Measurements from ENCODE around the gene TEAD1.

TEAD1 gene

GRCh38 chr11:12968826-12969225, 294.6 kb downstream of the TEAD1 start:
- H3K23ac ChIP-seq (ENCODE audit: low read depth, low read length, poor library complexity): no peak overlapping the region
- H3K4me2 ChIP-seq (ENCODE audit: insufficient read depth, low read length, poor library complexity, severe bottlenecking): no peak overlapping the region
- DNase-seq (ENCODE audit: low spot score): no peak
- H4K91ac ChIP-seq (ENCODE audit: low read depth, low read length, poor library complexity): no peak overlapping the region
- no peaks in the 10 kb centered on the region for H3K36me3 ChIP-seq (replicated peaks in 1 of 2; ENCODE audit: control insufficient read depth in 2 of 2, insufficient read depth in 2 of 2, low read length in 2 of 2)
- no peak overlapping the region for H2BK120ac ChIP-seq (ENCODE audit: low read depth, low read length)
- no peak overlapping the region for H2BK5ac ChIP-seq (ENCODE audit: low read length)
- H3K9ac ChIP-seq (ENCODE audit: low read depth, low read length, poor library complexity): no peak overlapping the region
- H3K4ac ChIP-seq (ENCODE audit: low read length): no peak overlapping the region
- H2AFZ ChIP-seq (ENCODE audit: low read length): peak overlapping the region; percentile 7
- H3K27me3 ChIP-seq (ENCODE audit: control insufficient read depth in 3 of 3, insufficient read depth in 3 of 3, low read depth in 1 of 3, low read length in 3 of 3): no peaks in the 10 kb centered on the region
- no peak overlapping the region for H4K8ac ChIP-seq (ENCODE audit: low read depth, low read length)
- H3K14ac ChIP-seq (ENCODE audit: low read length): no peak overlapping the region
- no peak overlapping the region for H2BK15ac ChIP-seq (ENCODE audit: low read length)
- H3K18ac ChIP-seq (ENCODE audit: low read length): no peak overlapping the region
- no peaks in the 10 kb centered on the region for H3K9me3 ChIP-seq (replicated peaks in 1 of 2; ENCODE audit: control insufficient read depth in 2 of 2, insufficient read depth in 1 of 2, low read depth in 1 of 2, low read length in 2 of 2)
- H3K4me1 ChIP-seq (ENCODE audit: control insufficient read depth in 2 of 2, insufficient read depth in 1 of 2, low read depth in 1 of 2, low read length in 2 of 2): peaks cover 4 to 9% of the 10 kb centered on the region in 2 donors
- H3K4me3 ChIP-seq (ENCODE audit: low read length in 2 of 2): no peak overlapping the region
- no peak overlapping the region for H2BK12ac ChIP-seq (ENCODE audit: low read length)
- no peak overlapping the region for H3K27ac ChIP-seq (replicated peaks; ENCODE audit: low read length)
- no CpG with 5 or more reads among the region's 6 CpGs for WGBS, 2 donors (ENCODE audit: extremely low coverage in 2 of 2, insufficient read length in 2 of 2, insufficient replicate concordance in 1 of 2)
- no peaks in the 10 kb centered on the region for H3K79me1 ChIP-seq (ENCODE audit: low read depth, low read length)
- no peak overlapping the region for H2AK5ac ChIP-seq (ENCODE audit: low read depth, low read length)

GRCh38 chr11:12971955-12972354, 297.7 kb downstream of the TEAD1 start:
- Histone ChIP-seq H3K9ac (ENCODE audit: low read depth, low read length, poor library complexity) (no peak overlapping the region), H3K27ac (replicated peaks; ENCODE audit: low read length) (no peak overlapping the region), H3K27me3 (ENCODE audit: control insufficient read depth in 3 of 3, insufficient read depth in 3 of 3, low read depth in 1 of 3, low read length in 3 of 3) (no peaks in the 10 kb centered on the region), H3K14ac (ENCODE audit: low read length) (no peak overlapping the region), H2AK5ac (ENCODE audit: low read depth, low read length) (no peak overlapping the region), H3K9me3 (replicated peaks in 1 of 2; ENCODE audit: control insufficient read depth in 2 of 2, insufficient read depth in 1 of 2, low read depth in 1 of 2, low read length in 2 of 2) (no peaks in the 10 kb centered on the region), H3K23ac (ENCODE audit: low read depth, low read length, poor library complexity) (no peak overlapping the region), H4K8ac (ENCODE audit: low read depth, low read length) (no peak overlapping the region), H3K18ac (ENCODE audit: low read length) (no peak overlapping the region), H2BK120ac (ENCODE audit: low read depth, low read length) (no peak overlapping the region), H3K79me1 (ENCODE audit: low read depth, low read length) (no peaks in the 10 kb centered on the region), H2AFZ (ENCODE audit: low read length) (no peak overlapping the region), H2BK5ac (ENCODE audit: low read length) (no peak overlapping the region), H3K4me3 (ENCODE audit: low read length in 2 of 2) (no peak overlapping the region), H3K4me1 (ENCODE audit: control insufficient read depth in 2 of 2, insufficient read depth in 1 of 2, low read depth in 1 of 2, low read length in 2 of 2) (no peaks in the 10 kb centered on the region), H3K4ac (ENCODE audit: low read length) (no peak overlapping the region), H3K4me2 (ENCODE audit: insufficient read depth, low read length, poor library complexity, severe bottlenecking) (no peak overlapping the region), H2BK12ac (ENCODE audit: low read length) (no peak overlapping the region), H2BK15ac (ENCODE audit: low read length) (no peak overlapping the region), H4K91ac (ENCODE audit: low read depth, low read length, poor library complexity) (no peak overlapping the region), H3K36me3 (replicated peaks in 1 of 2; ENCODE audit: control insufficient read depth in 2 of 2, insufficient read depth in 2 of 2, low read length in 2 of 2) (no peaks in the 10 kb centered on the region)
- no CpG with 5 or more reads among the region's 1 CpG for WGBS, 2 donors (ENCODE audit: extremely low coverage in 2 of 2, insufficient read length in 2 of 2, insufficient replicate concordance in 1 of 2)
- DNase-seq (ENCODE audit: low spot score): no peak

- Histone ChIP-seq H2BK5ac (ENCODE audit: low read length) (no peak overlapping the region), H3K27me3 (ENCODE audit: control insufficient read depth in 3 of 3, insufficient read depth in 3 of 3, low read depth in 1 of 3, low read length in 3 of 3) (no peaks in the 10 kb centered on the region), H3K9me3 (replicated peaks in 1 of 2; ENCODE audit: control insufficient read depth in 2 of 2, insufficient read depth in 1 of 2, low read depth in 1 of 2, low read length in 2 of 2) (no peaks in the 10 kb centered on the region), H3K27ac (replicated peaks; ENCODE audit: low read length) (no peak overlapping the region), H3K36me3 (replicated peaks in 1 of 2; ENCODE audit: control insufficient read depth in 2 of 2, insufficient read depth in 2 of 2, low read length in 2 of 2) (no peaks in the 10 kb centered on the region), H3K14ac (ENCODE audit: low read length) (no peak overlapping the region), H3K18ac (ENCODE audit: low read length) (no peak overlapping the region), H2AFZ (ENCODE audit: low read length) (no peak overlapping the region), H3K4me3 (ENCODE audit: low read length in 2 of 2) (no peak overlapping the region), H3K9ac (ENCODE audit: low read depth, low read length, poor library complexity) (no peak overlapping the region), H2BK120ac (ENCODE audit: low read depth, low read length) (no peak overlapping the region), H2AK5ac (ENCODE audit: low read depth, low read length) (no peak overlapping the region), H4K8ac (ENCODE audit: low read depth, low read length) (no peak overlapping the region), H3K23ac (ENCODE audit: low read depth, low read length, poor library complexity) (no peak overlapping the region), H2BK12ac (ENCODE audit: low read length) (no peak overlapping the region), H3K4me1 (ENCODE audit: control insufficient read depth in 2 of 2, insufficient read depth in 1 of 2, low read depth in 1 of 2, low read length in 2 of 2) (no peaks in the 10 kb centered on the region), H2BK15ac (ENCODE audit: low read length) (no peak overlapping the region), H3K4me2 (ENCODE audit: insufficient read depth, low read length, poor library complexity, severe bottlenecking) (no peak overlapping the region), H3K4ac (ENCODE audit: low read length) (no peak overlapping the region), H4K91ac (ENCODE audit: low read depth, low read length, poor library complexity) (no peak overlapping the region), H3K79me1 (ENCODE audit: low read depth, low read length) (no peaks in the 10 kb centered on the region)
- no CpG with 5 or more reads among the region's 1 CpG for WGBS, 2 donors (ENCODE audit: extremely low coverage in 2 of 2, insufficient read length in 2 of 2, insufficient replicate concordance in 1 of 2)
- DNase-seq (ENCODE audit: low spot score): no peak
These were observed 299.4 kb downstream of the TEAD1 start for GRCh38 chr11:12973528-12974181.

GRCh38 chr11:12975195-12975594, 301.0 kb downstream of the TEAD1 start:
- no peak overlapping the region for H3K18ac ChIP-seq (ENCODE audit: low read length)
- no peak overlapping the region for H3K4ac ChIP-seq (ENCODE audit: low read length)
- no peaks in the 10 kb centered on the region for H3K9me3 ChIP-seq (replicated peaks in 1 of 2; ENCODE audit: control insufficient read depth in 2 of 2, insufficient read depth in 1 of 2, low read depth in 1 of 2, low read length in 2 of 2)
- H3K9ac ChIP-seq (ENCODE audit: low read depth, low read length, poor library complexity): no peak overlapping the region
- H3K23ac ChIP-seq (ENCODE audit: low read depth, low read length, poor library complexity): no peak overlapping the region
- no peaks in the 10 kb centered on the region for H3K36me3 ChIP-seq (replicated peaks in 1 of 2; ENCODE audit: control insufficient read depth in 2 of 2, insufficient read depth in 2 of 2, low read length in 2 of 2)
- peaks cover under 1 to 2% of the 10 kb centered on the region in 2 donors for H3K4me1 ChIP-seq (ENCODE audit: control insufficient read depth in 2 of 2, insufficient read depth in 1 of 2, low read depth in 1 of 2, low read length in 2 of 2)
- H3K27me3 ChIP-seq (ENCODE audit: control insufficient read depth in 3 of 3, insufficient read depth in 3 of 3, low read depth in 1 of 3, low read length in 3 of 3): no peaks in the 10 kb centered on the region
- H2AFZ ChIP-seq (ENCODE audit: low read length): no peak overlapping the region
- no peak overlapping the region for H4K8ac ChIP-seq (ENCODE audit: low read depth, low read length)
- H2AK5ac ChIP-seq (ENCODE audit: low read depth, low read length): no peak overlapping the region
- no peak overlapping the region for H3K27ac ChIP-seq (replicated peaks; ENCODE audit: low read length)
- no CpG with 5 or more reads among the region's 2 CpGs for WGBS, 2 donors (ENCODE audit: extremely low coverage in 2 of 2, insufficient read length in 2 of 2, insufficient replicate concordance in 1 of 2)
- no peak overlapping the region for H2BK15ac ChIP-seq (ENCODE audit: low read length)
- H3K4me3 ChIP-seq (ENCODE audit: low read length in 2 of 2): no peak overlapping the region
- no peak overlapping the region for H3K14ac ChIP-seq (ENCODE audit: low read length)
- no peak for DNase-seq (ENCODE audit: low spot score)
- H3K79me1 ChIP-seq (ENCODE audit: low read depth, low read length): no peaks in the 10 kb centered on the region
- no peak overlapping the region for H2BK5ac ChIP-seq (ENCODE audit: low read length)
- no peak overlapping the region for H3K4me2 ChIP-seq (ENCODE audit: insufficient read depth, low read length, poor library complexity, severe bottlenecking)
- H2BK12ac ChIP-seq (ENCODE audit: low read length): no peak overlapping the region
- H2BK120ac ChIP-seq (ENCODE audit: low read depth, low read length): no peak overlapping the region
- no peak overlapping the region for H4K91ac ChIP-seq (ENCODE audit: low read depth, low read length, poor library complexity)

Data from neuronal stem cell (in vitro differentiated cells).